ENCODE measurements around the gene AKR7A3. TPM values are rescaled to one million over a fixed set of nuclear protein-coding genes. Genes with fewer than 3 reads are reported as not detected.

The AKR7A3 gene
- polyA plus RNA-seq (ENCODE audit: insufficient read length in 10 of 10) = 1 to 10 TPM in 4 of 10 donors, under 1 TPM in 6; 0.46 to 2.1 (median 0.90) TPM
- long read RNA-seq, donor 1 = 0 reads
- long read RNA-seq, donor 2 = 0 reads
- long read RNA-seq, donor 3 = 0 reads
- long read RNA-seq, donor 4 = 0 reads
- long read RNA-seq, donor 5 = 0 reads
- long read RNA-seq, donor 6 = 0 reads
- long read RNA-seq, donor 7 = 0 reads
- long read RNA-seq, donor 8 = 0 reads
- long read RNA-seq, donor 9 = 0 reads

GRCh38 chr1:19288324-19289241, at the start of gene AKR7A3:
Gene AKR7A3 (minus strand): TSS chr1:19288770. CDS start chr1:19288709, 61 bp downstream.
- DNase-seq = peak in 1 of 3 donors; percentile 52

- peak in 1 of 3 donors; percentile 61 for DNase-seq
Observed at GRCh38 chr1:19338323-19338762, 49.8 kb upstream of the AKR7A3 start.

GRCh38 chr1:19337289-19337688, 48.7 kb upstream of the AKR7A3 start:
- no peak for DNase-seq

- DNase-seq = no peak
Observed at GRCh38 chr1:19336543-19336942, 48.0 kb upstream of the AKR7A3 start.

- DNase-seq = no peak
Observed at GRCh38 chr1:19333587-19334354, 45.2 kb upstream of the AKR7A3 start.

- DNase-seq = no peak
Observed at GRCh38 chr1:19332832-19333231, 44.3 kb upstream of the AKR7A3 start.

GRCh38 chr1:19331262-19331878, 42.8 kb upstream of the AKR7A3 start:
- DNase-seq = no peak

GRCh38 chr1:19330449-19331135, 42.0 kb upstream of the AKR7A3 start:
- peak in 1 of 3 donors; percentile 6 for DNase-seq

- DNase-seq = peak in 1 of 3 donors; percentile 2
Observed at GRCh38 chr1:19329611-19330010, 41.0 kb upstream of the AKR7A3 start.

GRCh38 chr1:19329188-19329587, 40.6 kb upstream of the AKR7A3 start:
- peak in 1 of 3 donors; percentile 1 for DNase-seq

- no peak for DNase-seq
Observed at GRCh38 chr1:19328486-19328885, 39.9 kb upstream of the AKR7A3 start.

- no peak for DNase-seq
Observed at GRCh38 chr1:19327736-19328135, 39.2 kb upstream of the AKR7A3 start.

- no peak for DNase-seq
Observed at GRCh38 chr1:19327301-19327700, 38.7 kb upstream of the AKR7A3 start.

- no peak for DNase-seq
Observed at GRCh38 chr1:19326748-19327065, 38.1 kb upstream of the AKR7A3 start.

GRCh38 chr1:19325958-19326747, 37.6 kb upstream of the AKR7A3 start:
- DNase-seq = no peak

- no peak for DNase-seq
Observed at GRCh38 chr1:19325368-19325957, 36.9 kb upstream of the AKR7A3 start.

- no peak for DNase-seq
Observed at GRCh38 chr1:19324665-19324990, 36.1 kb upstream of the AKR7A3 start.

GRCh38 chr1:19323987-19324664, 35.6 kb upstream of the AKR7A3 start:
- DNase-seq = no peak

GRCh38 chr1:19322481-19322880, 33.9 kb upstream of the AKR7A3 start:
- no peak for DNase-seq

- DNase-seq = no peak
Observed at GRCh38 chr1:19321071-19321470, 32.5 kb upstream of the AKR7A3 start.
